ENCODE data around the gene RUBCN. TPM values are rescaled to one million over a fixed set of nuclear protein-coding genes. Genes with fewer than 3 reads are reported as not detected.
A peak's percentile ranks its signal among the peaks of the same experiment; 100 is the strongest.
"Not testable (repeated sequence)": the region's sequence is repeated elsewhere in the genome, so short reads cannot be mapped to it uniquely, and the experiment has no call there.

Gene RUBCN
- total RNA-seq, 4 donors from 2014 or later = 15.6 to 33.1 (median 21.6) TPM

- H3K27ac ChIP-seq; intact Hi-C loops (cut with DNase I; ENCODE audit: low total_unique reads); H3K36me3 ChIP-seq; H3K4me1 ChIP-seq; H3K9me3 ChIP-seq; H3K4me3 ChIP-seq; H3K27me3 ChIP-seq; ATAC-seq; in situ Hi-C loops (cut with MboI; ENCODE audit: low sequenced_read_pairs in 4 of 4); DNase-seq: not testable (repeated sequence)
Measured at GRCh38 chr3:197656129-197656528, 80.6 kb downstream of the RUBCN start.

GRCh38 chr3:197654998-197655330 is 81.7 kb downstream of the RUBCN start:
- in situ Hi-C loops (cut with MboI; ENCODE audit: low sequenced_read_pairs in 4 of 4); H3K4me1 ChIP-seq; H3K9me3 ChIP-seq; H3K27me3 ChIP-seq; H3K4me3 ChIP-seq; DNase-seq; H3K27ac ChIP-seq; intact Hi-C loops (cut with DNase I; ENCODE audit: low total_unique reads); H3K36me3 ChIP-seq: not testable (repeated sequence)
- peak; percentile 71 to 77 for ATAC-seq

- Histone ChIP-seq H3K4me3 (peak overlapping the region in 3 of 4 donors; percentile 39 to 53 (median 48)), H3K27ac (peak overlapping the region; percentile 53 to 78 (median 64))
- ATAC-seq = peak; percentile 97 to 98
- H3K4me1 ChIP-seq; DNase-seq; intact Hi-C loops (cut with DNase I; ENCODE audit: low total_unique reads); in situ Hi-C loops (cut with MboI; ENCODE audit: low sequenced_read_pairs in 4 of 4); H3K9me3 ChIP-seq; H3K27me3 ChIP-seq; H3K36me3 ChIP-seq: not testable (repeated sequence)
Measured at GRCh38 chr3:197654090-197654997, 82.4 kb downstream of the RUBCN start.

- intact Hi-C loops (cut with DNase I; ENCODE audit: low total_unique reads); ATAC-seq; H3K4me3 ChIP-seq; H3K27me3 ChIP-seq; H3K4me1 ChIP-seq; H3K27ac ChIP-seq; in situ Hi-C loops (cut with MboI; ENCODE audit: low sequenced_read_pairs in 4 of 4); DNase-seq; H3K9me3 ChIP-seq; H3K36me3 ChIP-seq: not testable (repeated sequence)
Measured at GRCh38 chr3:197652860-197653259, 83.8 kb downstream of the RUBCN start.

GRCh38 chr3:197647649-197648048 is 89.1 kb downstream of the RUBCN start:
- ATAC-seq; H3K36me3 ChIP-seq; H3K4me1 ChIP-seq; H3K27ac ChIP-seq; H3K9me3 ChIP-seq; DNase-seq; intact Hi-C loops (cut with DNase I; ENCODE audit: low total_unique reads); H3K4me3 ChIP-seq; in situ Hi-C loops (cut with MboI; ENCODE audit: low sequenced_read_pairs in 4 of 4); H3K27me3 ChIP-seq: not testable (repeated sequence)

GRCh38 chr3:197647191-197647590 is 89.5 kb downstream of the RUBCN start:
- H3K4me1 ChIP-seq; DNase-seq; H3K27ac ChIP-seq; H3K4me3 ChIP-seq; intact Hi-C loops (cut with DNase I; ENCODE audit: low total_unique reads); H3K27me3 ChIP-seq; H3K9me3 ChIP-seq; ATAC-seq; H3K36me3 ChIP-seq; in situ Hi-C loops (cut with MboI; ENCODE audit: low sequenced_read_pairs in 4 of 4): not testable (repeated sequence)

- H3K4me3 ChIP-seq; ATAC-seq; H3K27ac ChIP-seq; DNase-seq; H3K36me3 ChIP-seq; H3K9me3 ChIP-seq; H3K27me3 ChIP-seq; H3K4me1 ChIP-seq; in situ Hi-C loops (cut with MboI; ENCODE audit: low sequenced_read_pairs in 4 of 4); intact Hi-C loops (cut with DNase I; ENCODE audit: low total_unique reads): not testable (repeated sequence)
Measured at GRCh38 chr3:197646294-197646693, 90.4 kb downstream of the RUBCN start.

- H3K36me3 ChIP-seq; H3K27ac ChIP-seq; H3K27me3 ChIP-seq; DNase-seq; H3K4me1 ChIP-seq; H3K9me3 ChIP-seq; intact Hi-C loops (cut with DNase I; ENCODE audit: low total_unique reads); H3K4me3 ChIP-seq; ATAC-seq; in situ Hi-C loops (cut with MboI; ENCODE audit: low sequenced_read_pairs in 4 of 4): not testable (repeated sequence)
Measured at GRCh38 chr3:197637556-197637955, 99.1 kb downstream of the RUBCN start.

- H3K27ac ChIP-seq; intact Hi-C loops (cut with DNase I; ENCODE audit: low total_unique reads); in situ Hi-C loops (cut with MboI; ENCODE audit: low sequenced_read_pairs in 4 of 4); DNase-seq; ATAC-seq; H3K36me3 ChIP-seq; H3K9me3 ChIP-seq; H3K4me3 ChIP-seq; H3K27me3 ChIP-seq; H3K4me1 ChIP-seq: not testable (repeated sequence)
- TF ChIP-seq CTCF (IDR thresholded peaks at IDR 0.05 in 4 of 5, conservative IDR thresholded peaks at IDR 0.05 in 1 of 5) = peak in 3 of 5 experiments; percentile 11 to 36 (median 19)
Measured at GRCh38 chr3:197631989-197632388, 104.7 kb downstream of the RUBCN start.

- intact Hi-C loops (cut with DNase I; ENCODE audit: low total_unique reads); H3K4me3 ChIP-seq; H3K36me3 ChIP-seq; H3K4me1 ChIP-seq; H3K9me3 ChIP-seq; ATAC-seq; H3K27me3 ChIP-seq; DNase-seq; H3K27ac ChIP-seq; in situ Hi-C loops (cut with MboI; ENCODE audit: low sequenced_read_pairs in 4 of 4): not testable (repeated sequence)
Measured at GRCh38 chr3:197630766-197631165, 105.9 kb downstream of the RUBCN start.

- ATAC-seq; H3K4me3 ChIP-seq; H3K27ac ChIP-seq; H3K9me3 ChIP-seq; H3K4me1 ChIP-seq; H3K27me3 ChIP-seq; H3K36me3 ChIP-seq; DNase-seq; in situ Hi-C loops (cut with MboI; ENCODE audit: low sequenced_read_pairs in 4 of 4); intact Hi-C loops (cut with DNase I; ENCODE audit: low total_unique reads): not testable (repeated sequence)
Measured at GRCh38 chr3:197629286-197629685, 107.4 kb downstream of the RUBCN start.

All from gastrocnemius medialis (tissue), 4 donors.